Upper lobe of left lung (tissue), 4 donors: ENCODE measurements around the gene ADAMTS7.

Experiments
- POLR2A ChIP-seq, 4 donors: fragments of 450-650 bp; IDR thresholded peaks; one replicate each; pipeline ENCODE4 v1.5.1; 2016 to 2017; ENCODE audit warnings: antibody characterized with exemption in 4 of 4, mild to moderate bottlenecking in 2 of 4
- TF ChIP-seq, protein P1 (sequence below), 6 experiments: fragments of 450-650 bp in 4 of 6; fragments of 200-600 bp in 2 of 6; sonication (generic) in 2 of 6; IDR thresholded peaks; one replicate each; pipeline ENCODE4 v1.5.1; 2016 to 2019; ENCODE audit warnings: antibody characterized with exemption in 6 of 6

GRCh38 chr15:78811124-78811824 is at the start of gene ADAMTS7:
- TF ChIP-seq, protein P1, sequence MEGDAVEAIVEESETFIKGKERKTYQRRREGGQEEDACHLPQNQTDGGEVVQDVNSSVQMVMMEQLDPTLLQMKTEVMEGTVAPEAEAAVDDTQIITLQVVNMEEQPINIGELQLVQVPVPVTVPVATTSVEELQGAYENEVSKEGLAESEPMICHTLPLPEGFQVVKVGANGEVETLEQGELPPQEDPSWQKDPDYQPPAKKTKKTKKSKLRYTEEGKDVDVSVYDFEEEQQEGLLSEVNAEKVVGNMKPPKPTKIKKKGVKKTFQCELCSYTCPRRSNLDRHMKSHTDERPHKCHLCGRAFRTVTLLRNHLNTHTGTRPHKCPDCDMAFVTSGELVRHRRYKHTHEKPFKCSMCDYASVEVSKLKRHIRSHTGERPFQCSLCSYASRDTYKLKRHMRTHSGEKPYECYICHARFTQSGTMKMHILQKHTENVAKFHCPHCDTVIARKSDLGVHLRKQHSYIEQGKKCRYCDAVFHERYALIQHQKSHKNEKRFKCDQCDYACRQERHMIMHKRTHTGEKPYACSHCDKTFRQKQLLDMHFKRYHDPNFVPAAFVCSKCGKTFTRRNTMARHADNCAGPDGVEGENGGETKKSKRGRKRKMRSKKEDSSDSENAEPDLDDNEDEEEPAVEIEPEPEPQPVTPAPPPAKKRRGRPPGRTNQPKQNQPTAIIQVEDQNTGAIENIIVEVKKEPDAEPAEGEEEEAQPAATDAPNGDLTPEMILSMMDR (IDR thresholded peaks at IDR 0.05), result peak; percentile 51 to 87 (median 76)
- no peak for TF ChIP-seq POLR2A (IDR thresholded peaks at IDR 0.05)
